GM18526 (cell line): ENCODE results near the gene PCAT7.

Source experiments
- POLR2A ChIP-seq: IDR thresholded peaks from 3 replicates; pipeline ENCODE4 v1.6.1; 2011; ENCODE audit not compliant: insufficient read length; ENCODE audit errors: extremely low read depth

Gene PCAT7

GRCh38 chr9:94553029-94553938 is 1.6 kb upstream of the PCAT7 start:
- no peak for TF ChIP-seq POLR2A

GRCh38 chr9:94554078-94554438 is 825 bp upstream of the PCAT7 start:
- no peak for TF ChIP-seq POLR2A

- TF ChIP-seq POLR2A: no peak
Measured at GRCh38 chr9:94557376-94557775, 2.5 kb downstream of the PCAT7 start.

- TF ChIP-seq POLR2A: no peak
Measured at GRCh38 chr9:94560237-94560636, 5.4 kb downstream of the PCAT7 start.

- no peak for TF ChIP-seq POLR2A
Measured at GRCh38 chr9:94563548-94563947, 8.7 kb downstream of the PCAT7 start.

- TF ChIP-seq POLR2A: no peak
Measured at GRCh38 chr9:94566550-94566949, 11.7 kb downstream of the PCAT7 start.

GRCh38 chr9:94567271-94567670 is 12.4 kb downstream of the PCAT7 start:
- TF ChIP-seq POLR2A: no peak

- TF ChIP-seq POLR2A: no peak
Measured at GRCh38 chr9:94568250-94568889, 13.5 kb downstream of the PCAT7 start.

- TF ChIP-seq POLR2A: no peak
Measured at GRCh38 chr9:94568972-94569712, 14.3 kb downstream of the PCAT7 start.

GRCh38 chr9:94576131-94576530 is 21.2 kb downstream of the PCAT7 start:
- no peak for TF ChIP-seq POLR2A

- TF ChIP-seq POLR2A: no peak
Measured at GRCh38 chr9:94577036-94577435, 22.2 kb downstream of the PCAT7 start.

- no peak for TF ChIP-seq POLR2A
Measured at GRCh38 chr9:94577571-94577970, 22.7 kb downstream of the PCAT7 start.

- TF ChIP-seq POLR2A: no peak
Measured at GRCh38 chr9:94581728-94582127, 26.8 kb downstream of the PCAT7 start.

- no peak for TF ChIP-seq POLR2A
Measured at GRCh38 chr9:94584555-94584954, 29.7 kb downstream of the PCAT7 start.

GRCh38 chr9:94586316-94586715 is 31.4 kb downstream of the PCAT7 start:
- no peak for TF ChIP-seq POLR2A

- TF ChIP-seq POLR2A: no peak
Measured at GRCh38 chr9:94586814-94587213, 31.9 kb downstream of the PCAT7 start.
